Type B pancreatic cell (in vitro differentiated cells): ENCODE measurements around the gene NKIRAS1. TPM values are rescaled to one million over a fixed set of nuclear protein-coding genes. Genes with fewer than 3 reads are reported as not detected.

Experiments
- DNase-seq: peaks from one replicate; pipeline ENCODE4 v3.0.0; 2021; ENCODE audit warnings: mixed read lengths; ENCODE audit not compliant: unreplicated experiment; ENCODE audit errors: extremely low spot score
- H3K27ac Mint-ChIP-seq: 2 replicates; pipeline ENCODE4 v1.8.0; 2021; ENCODE audit warnings: mild to moderate bottlenecking, mixed read lengths
- H3K27me3 Mint-ChIP-seq: 2 replicates; pipeline ENCODE4 v1.8.0; 2021; ENCODE audit warnings: mixed read lengths
- H3K36me3 Mint-ChIP-seq: 2 replicates; pipeline ENCODE4 v1.8.0; 2021; ENCODE audit warnings: mixed read lengths
- H3K4me1 Mint-ChIP-seq: one replicate; pipeline ENCODE4 v1.8.0; 2021; ENCODE audit warnings: mixed read lengths; ENCODE audit not compliant: unreplicated experiment
- H3K4me3 Mint-ChIP-seq: 2 replicates; pipeline ENCODE4 v1.8.0; 2021; ENCODE audit warnings: mild to moderate bottlenecking, mixed read lengths
- H3K9me3 Mint-ChIP-seq: 2 replicates; pipeline ENCODE4 v1.8.0; 2021; ENCODE audit warnings: mixed read lengths
- total RNA-seq: library from RNA; stranded (reverse); gene quantifications from 2 replicates; pipeline ENCODE4 v1.2.1, GENCODE V29; 2021; ENCODE audit warnings: low replicate concordance
- TF ChIP-seq, protein P1 (sequence below): fragments of 200-600 bp; sonication (generic); conservative IDR thresholded peaks from 2 replicates; pipeline ENCODE4 v1.5.0; 2021; ENCODE audit warnings: antibody characterized with exemption, mild to moderate bottlenecking

NKIRAS1 gene
- total RNA-seq, 1 donor from 2014 or later = 10.8 TPM

DNA sequence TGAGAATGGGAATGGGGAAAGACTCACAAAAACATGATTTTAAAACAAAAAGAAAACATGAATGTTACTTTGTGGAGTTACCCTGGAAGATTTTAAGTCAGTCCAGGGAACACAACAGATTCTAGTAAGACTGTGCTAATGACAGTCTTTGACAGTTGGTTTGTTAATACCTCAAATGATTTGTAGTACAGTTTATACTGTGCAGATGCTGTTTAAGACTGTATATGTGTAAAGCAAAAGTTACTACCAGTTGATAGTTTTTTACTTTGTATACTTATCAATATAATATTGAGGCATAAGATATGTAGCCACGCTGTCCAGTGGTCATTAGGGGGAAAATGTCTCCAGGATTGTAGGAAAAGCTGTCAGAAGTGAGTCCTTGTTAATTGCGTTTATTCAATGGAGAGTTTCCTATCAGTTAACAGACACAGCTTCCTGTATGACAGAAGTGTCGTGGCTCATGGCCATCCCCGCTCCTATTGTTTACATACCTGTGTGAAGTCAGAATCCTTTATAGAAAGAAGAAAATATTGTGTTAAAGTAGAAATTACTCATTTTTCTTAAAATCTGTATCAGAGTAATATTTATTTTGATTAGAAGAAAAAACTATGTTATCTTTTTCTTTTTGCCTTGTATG, 36.0 kb downstream of the NKIRAS1 start:
- no peak overlapping the region for H3K27ac Mint-ChIP-seq
- no peak overlapping the region for H3K4me3 Mint-ChIP-seq
- DNase-seq = no peak
- H3K9me3 Mint-ChIP-seq = no peaks in the 10 kb centered on the region
- H3K4me1 Mint-ChIP-seq = peaks cover 7% of the 10 kb centered on the region
- no peaks in the 10 kb centered on the region for H3K27me3 Mint-ChIP-seq
- H3K36me3 Mint-ChIP-seq = peaks cover 29% of the 10 kb centered on the region
- TF ChIP-seq, protein P1, sequence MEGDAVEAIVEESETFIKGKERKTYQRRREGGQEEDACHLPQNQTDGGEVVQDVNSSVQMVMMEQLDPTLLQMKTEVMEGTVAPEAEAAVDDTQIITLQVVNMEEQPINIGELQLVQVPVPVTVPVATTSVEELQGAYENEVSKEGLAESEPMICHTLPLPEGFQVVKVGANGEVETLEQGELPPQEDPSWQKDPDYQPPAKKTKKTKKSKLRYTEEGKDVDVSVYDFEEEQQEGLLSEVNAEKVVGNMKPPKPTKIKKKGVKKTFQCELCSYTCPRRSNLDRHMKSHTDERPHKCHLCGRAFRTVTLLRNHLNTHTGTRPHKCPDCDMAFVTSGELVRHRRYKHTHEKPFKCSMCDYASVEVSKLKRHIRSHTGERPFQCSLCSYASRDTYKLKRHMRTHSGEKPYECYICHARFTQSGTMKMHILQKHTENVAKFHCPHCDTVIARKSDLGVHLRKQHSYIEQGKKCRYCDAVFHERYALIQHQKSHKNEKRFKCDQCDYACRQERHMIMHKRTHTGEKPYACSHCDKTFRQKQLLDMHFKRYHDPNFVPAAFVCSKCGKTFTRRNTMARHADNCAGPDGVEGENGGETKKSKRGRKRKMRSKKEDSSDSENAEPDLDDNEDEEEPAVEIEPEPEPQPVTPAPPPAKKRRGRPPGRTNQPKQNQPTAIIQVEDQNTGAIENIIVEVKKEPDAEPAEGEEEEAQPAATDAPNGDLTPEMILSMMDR = no peak

DNA sequence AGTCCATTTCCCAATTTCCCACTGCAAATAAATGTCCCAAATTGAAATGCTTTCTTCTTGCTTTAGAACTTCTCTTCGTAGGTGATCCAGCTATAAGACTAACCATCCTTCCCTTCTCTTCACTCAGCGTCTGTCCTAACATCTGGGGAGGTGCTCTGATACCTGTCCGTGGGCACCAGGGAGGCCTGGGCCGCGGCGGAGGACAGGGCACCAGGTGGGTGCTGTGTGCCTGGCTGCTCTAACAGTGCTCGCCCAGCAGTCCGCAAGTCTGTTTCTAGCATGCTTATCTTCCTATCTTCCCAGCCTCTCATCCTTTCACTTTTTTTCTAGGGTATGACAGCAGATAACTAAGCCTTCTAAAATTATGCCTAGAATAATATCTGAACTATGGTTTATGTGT, 37.3 kb downstream of the NKIRAS1 start:
- H3K27me3 Mint-ChIP-seq = no peaks in the 10 kb centered on the region
- peaks cover 13% of the 10 kb centered on the region for H3K4me1 Mint-ChIP-seq
- no peak overlapping the region for H3K27ac Mint-ChIP-seq
- H3K4me3 Mint-ChIP-seq = no peak overlapping the region
- peaks cover 29% of the 10 kb centered on the region for H3K36me3 Mint-ChIP-seq
- TF ChIP-seq, protein P1 = no peak
- DNase-seq = no peak
- no peaks in the 10 kb centered on the region for H3K9me3 Mint-ChIP-seq

GRCh38 chr3:23877329-23877980, 39.3 kb downstream of the NKIRAS1 start:
- DNase-seq = no peak
- Mint-ChIP-seq H3K27ac (no peak overlapping the region), H3K4me3 (no peak overlapping the region), H3K27me3 (no peaks in the 10 kb centered on the region), H3K9me3 (no peaks in the 10 kb centered on the region), H3K4me1 (peaks cover 22% of the 10 kb centered on the region), H3K36me3 (peaks cover 24% of the 10 kb centered on the region)
- TF ChIP-seq, protein P1 = no peak

DNA sequence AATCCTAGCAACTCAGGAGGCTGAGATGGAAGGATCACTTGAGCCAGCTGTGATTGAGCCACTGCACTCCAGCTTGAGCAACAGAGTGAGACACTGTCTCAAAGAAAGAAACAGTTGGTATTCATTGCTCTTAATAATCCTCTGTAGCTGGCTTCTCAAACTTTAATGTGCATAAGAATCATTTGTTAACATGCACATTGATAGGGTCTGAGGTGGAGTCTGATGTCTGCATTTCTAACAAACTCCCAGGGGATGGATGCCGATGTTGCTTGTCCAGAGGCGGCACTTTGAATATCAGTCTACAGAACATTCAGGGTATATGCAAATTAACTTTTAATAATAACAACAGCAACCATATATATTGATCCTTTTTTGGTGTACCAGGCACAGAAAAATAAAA, 39.9 kb downstream of the NKIRAS1 start:
- peaks cover 22% of the 10 kb centered on the region for H3K36me3 Mint-ChIP-seq
- peaks cover 22% of the 10 kb centered on the region for H3K4me1 Mint-ChIP-seq
- TF ChIP-seq, protein P1 = no peak
- no peak overlapping the region for H3K4me3 Mint-ChIP-seq
- H3K27ac Mint-ChIP-seq = no peak overlapping the region
- H3K27me3 Mint-ChIP-seq = no peaks in the 10 kb centered on the region
- no peaks in the 10 kb centered on the region for H3K9me3 Mint-ChIP-seq
- no peak for DNase-seq

DNA sequence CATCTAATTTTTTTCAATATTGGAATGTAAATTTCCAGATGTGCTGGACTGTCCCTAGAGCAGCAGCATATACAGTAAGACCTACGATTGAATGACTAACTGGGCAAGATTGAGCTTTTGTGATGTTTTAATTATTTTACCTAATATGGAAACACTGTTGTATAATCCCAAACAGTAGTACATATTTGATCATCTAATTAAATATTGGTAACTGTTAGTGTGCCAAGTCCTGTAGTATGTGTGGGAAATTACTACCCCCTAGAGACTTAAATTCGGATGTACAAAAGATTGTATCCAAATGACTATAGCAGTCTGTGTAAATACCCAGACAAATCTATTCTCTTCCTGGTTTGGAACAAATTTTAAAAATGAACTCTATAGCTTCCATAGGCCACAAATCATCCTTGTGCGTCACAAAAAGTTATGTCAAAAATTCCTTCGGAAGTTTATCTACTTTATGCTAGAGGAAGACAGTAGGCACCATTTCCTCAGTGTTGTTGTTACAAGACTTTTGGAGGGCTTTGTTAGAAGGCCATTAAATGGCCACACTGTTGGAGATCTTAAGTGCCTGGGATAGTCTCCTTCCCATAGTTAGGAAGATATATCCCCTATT, 41.6 kb downstream of the NKIRAS1 start:
- Mint-ChIP-seq H3K4me1 (peaks cover 22% of the 10 kb centered on the region), H3K27ac (no peak overlapping the region), H3K4me3 (no peak overlapping the region), H3K27me3 (no peaks in the 10 kb centered on the region), H3K36me3 (peaks cover 14% of the 10 kb centered on the region), H3K9me3 (no peaks in the 10 kb centered on the region)
- TF ChIP-seq, protein P1 = no peak
- no peak for DNase-seq
